HCT116 (cell line): ENCODE data around the gene CD300LB. TPM values are rescaled to one million over a fixed set of nuclear protein-coding genes. Genes with fewer than 3 reads are reported as not detected.

ENCODE experiments used
- ATAC-seq: fragments of 200-7000 bp; cut with Tn5 transposase; 2 replicates; pipeline ENCODE4 v1.9.1; 2020; ENCODE audit warnings: mild to moderate bottlenecking, moderate library complexity
- BruUV-seq: library from RNA; stranded (reverse); fragments of 400-500 nt; replicated peaks from 2 replicates; lab custom pipeline; 2021; lab: Mats Ljungman, UMichigan
- CTCF ChIA-PET: fragments of 300-600 bp; sonication (Branson Sonifier 250); formaldehyde crosslinking; loops from one replicate; lab custom pipeline; 2021; ENCODE audit warnings: antibody characterized with exemption; lab: Charles Lee
- POLR2A ChIA-PET: fragments of 300-600, 350-600 bp; sonication (Branson Sonifier 250); formaldehyde crosslinking; loops from one replicate; lab custom pipeline; 2021; ENCODE audit warnings: antibody characterized with exemption; lab: Charles Lee
- RAD21 ChIA-PET, 2 experiments: fragments of 300-600 bp; sonication (Branson Sonifier 250); formaldehyde crosslinking; loops; one replicate each; lab custom pipeline; 2023; ENCODE audit warnings: low total read pairs in 2 of 2; ENCODE audit not compliant: uncharacterized antibody in 2 of 2, unreplicated experiment in 2 of 2, low non-redundant PET in 1 of 2; lab: Charles Lee
- DNase-seq: peaks from one replicate; pipeline ENCODE4 v3.0.0-alpha.2; 2010; ENCODE audit warnings: low read depth, low spot score
- H2AFZ ChIP-seq: fragments of 200-600 bp; shearing (Covaris generic), sonication (generic); 2 replicates; pipeline ENCODE4 v1.6.1; 2017; ENCODE audit warnings: low read depth, mixed run types, mixed read lengths, antibody characterized with exemption, low read length; ENCODE audit not compliant: poor library complexity, severe bottlenecking
- H3K27ac ChIP-seq: 2 replicates; pipeline ENCODE4 v1.5.1; 2012; ENCODE audit warnings: low read depth, low read length
- H3K27me3 ChIP-seq: fragments of 200-600 bp; sonication (generic); 2 replicates; pipeline ENCODE4 v1.6.1; 2016; ENCODE audit warnings: mixed run types, low read length, mixed read lengths; ENCODE audit not compliant: insufficient read depth
- H3K36me3 ChIP-seq, 2 experiments: fragments of 200-500 bp in 1 of 2; fragments of 200-600 bp in 1 of 2; sonication (Bioruptor generic) in 1 of 2; sonication (generic) in 1 of 2; 2 replicates each; pipeline versions ENCODE4 v1.5.1 to v1.6.1; 2014 to 2016; ENCODE audit warnings: low read length in 2 of 2, inconsistent platforms in 1 of 2, mixed read lengths in 1 of 2, mixed run types in 1 of 2; ENCODE audit not compliant: insufficient read depth in 2 of 2, control insufficient read depth in 1 of 2
- H3K4me1 ChIP-seq, 2 experiments: fragments of 200-600 bp in 1 of 2; sonication (generic) in 1 of 2; 2 replicates each; pipeline versions ENCODE4 v1.5.1 to v1.6.1; 2012 to 2017; ENCODE audit warnings: low read length in 2 of 2, inconsistent platforms in 1 of 2, mild to moderate bottlenecking in 1 of 2, mixed read lengths in 1 of 2, mixed run types in 1 of 2, moderate library complexity in 1 of 2; ENCODE audit not compliant: insufficient read depth in 2 of 2, control insufficient read depth in 1 of 2
- H3K4me2 ChIP-seq: fragments of 200-600 bp; sonication (generic); 2 replicates; pipeline ENCODE4 v1.6.1; 2017; ENCODE audit warnings: mixed run types, low read length, mixed read lengths
- H3K4me3 ChIP-seq, 2 experiments: fragments of 200-600 bp in 1 of 2; sonication (generic) in 1 of 2; replicated peaks in 1 of 2; 2 replicates each; pipeline ENCODE4 v1.5.1; 2011 to 2016; ENCODE audit warnings: low read length in 2 of 2, control low read depth in 1 of 2, low read depth in 1 of 2, mild to moderate bottlenecking in 1 of 2, mixed read lengths in 1 of 2, mixed run types in 1 of 2
- H3K79me2 ChIP-seq: fragments of 200-600 bp; sonication (generic); 2 replicates; pipeline ENCODE4 v1.6.1; 2017; ENCODE audit warnings: mild to moderate bottlenecking, mixed run types, low read length, moderate library complexity, mixed read lengths; ENCODE audit not compliant: insufficient read depth
- H3K9ac ChIP-seq: fragments of 200-600 bp; sonication (generic); 2 replicates; pipeline ENCODE4 v1.6.1; 2016; ENCODE audit warnings: low read length, mixed read lengths
- H3K9me2 ChIP-seq: fragments of 200-600 bp; sonication (generic), shearing (Covaris generic); 2 replicates; pipeline ENCODE4 v1.6.1; 2017; ENCODE audit warnings: mixed run types, mild to moderate bottlenecking, moderate library complexity; ENCODE audit not compliant: insufficient read depth
- H3K9me3 ChIP-seq, 2 experiments: fragments of 200-500 bp in 1 of 2; fragments of 200-600 bp in 1 of 2; sonication (Bioruptor generic) in 1 of 2; sonication (generic) in 1 of 2; 2 replicates each; pipeline ENCODE4 v1.6.1; 2014 to 2017; ENCODE audit warnings: low read length in 2 of 2, mixed read lengths in 2 of 2, inconsistent platforms in 1 of 2, low read depth in 1 of 2, mild to moderate bottlenecking in 1 of 2, mixed run types in 1 of 2, moderate library complexity in 1 of 2; ENCODE audit not compliant: control insufficient read depth in 1 of 2, insufficient read depth in 1 of 2
- H4K20me1 ChIP-seq: fragments of 200-600 bp; sonication (generic), shearing (Covaris generic); 2 replicates; pipeline ENCODE4 v1.6.1; 2017; ENCODE audit warnings: mixed run types, mild to moderate bottlenecking, moderate library complexity; ENCODE audit not compliant: insufficient read depth
- CBX3 ChIP-seq: IDR thresholded peaks from 2 replicates; pipeline ENCODE4 v1.6.1; 2012; ENCODE audit warnings: low read depth
- ELF1 ChIP-seq: IDR thresholded peaks from 2 replicates; pipeline ENCODE4 v1.6.1; 2012; ENCODE audit warnings: low read depth, borderline replicate concordance
- JUND ChIP-seq: IDR thresholded peaks from 2 replicates; pipeline ENCODE4 v1.6.1; 2012
- RAD21 ChIP-seq: IDR thresholded peaks from 2 replicates; pipeline ENCODE4 v1.6.1; 2012; ENCODE audit warnings: low read depth, mild to moderate bottlenecking
- SRF ChIP-seq: IDR thresholded peaks from 2 replicates; pipeline ENCODE4 v1.6.1; 2012; ENCODE audit warnings: low read depth
- TCF7L2 ChIP-seq: IDR thresholded peaks from 2 replicates; pipeline ENCODE4 v1.7.0; 2011; ENCODE audit warnings: borderline replicate concordance, inconsistent platforms; ENCODE audit not compliant: insufficient read depth, insufficient read length; ENCODE audit errors: extremely low read depth
- ZFX ChIP-seq: fragments of 450-650 bp; IDR thresholded peaks from 2 replicates; pipeline ENCODE4 v1.6.1; 2017
- intact Hi-C: fragments of 100-400 bp; cut with micrococcal nuclease; formaldehyde crosslinking; loops from 2 replicates; pipeline ENCODE4 v1.10.0; 2022
- total RNA-seq: library from RNA; stranded (reverse); gene quantifications from one replicate; pipeline ENCODE4 v1.2.1, GENCODE V29; 2021; ENCODE audit not compliant: unreplicated experiment
- TF ChIP-seq, protein P1 (sequence below): IDR thresholded peaks from 2 replicates; pipeline ENCODE4 v1.6.1; 2012

The CD300LB gene
- total RNA-seq, 1 experiment from 2014 or later, result not detected

DNA sequence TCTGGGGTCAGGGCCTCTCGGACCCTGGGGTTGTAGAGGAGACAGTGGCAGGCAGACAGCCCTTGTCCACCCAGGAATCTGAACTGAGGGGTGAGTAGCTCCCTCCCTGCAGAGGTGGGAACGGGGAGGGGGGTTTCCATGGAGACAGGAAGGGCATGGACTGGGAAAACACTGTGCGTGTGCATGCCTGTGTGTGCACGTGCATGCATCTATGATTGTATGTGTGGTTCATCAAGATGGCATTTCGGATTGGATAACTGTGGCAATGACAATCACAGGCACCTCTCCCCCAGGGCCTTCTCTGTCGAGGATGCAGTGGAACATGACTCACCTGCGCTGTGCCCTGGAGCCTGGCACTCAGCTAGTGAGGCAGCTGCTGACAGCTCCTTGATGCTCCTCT lies 20.8 kb upstream of the CD300LB start:
- no peak for TF ChIP-seq SRF
- TF ChIP-seq, protein P1, sequence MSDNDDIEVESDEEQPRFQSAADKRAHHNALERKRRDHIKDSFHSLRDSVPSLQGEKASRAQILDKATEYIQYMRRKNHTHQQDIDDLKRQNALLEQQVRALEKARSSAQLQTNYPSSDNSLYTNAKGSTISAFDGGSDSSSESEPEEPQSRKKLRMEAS, result no peak
- TF ChIP-seq CBX3, result no peak
- no peak for TF ChIP-seq RAD21
- TF ChIP-seq ELF1, result no peak
- no peak for TF ChIP-seq TCF7L2
- no peak overlapping the region for H3K27ac ChIP-seq
- no peak overlapping the region for H3K4me2 ChIP-seq
- CTCF ChIA-PET, result interaction anchor here (2.6 kb wide), 1 partner anchor 14 kb away, joined by 11 read pairs; no protein-coding TSS in a partner anchor
- intact Hi-C loops, result no loop called here
- H3K4me3 ChIP-seq, result no peak overlapping the region
- H3K27me3 ChIP-seq, result peaks cover 23% of the 10 kb centered on the region; the same call in 1 of the 2 replicates
- H3K9ac ChIP-seq, result no peak overlapping the region
- RAD21 ChIA-PET, result no interaction called here
- H3K4me1 ChIP-seq, result no peaks in the 10 kb centered on the region
- no peak for DNase-seq
- H4K20me1 ChIP-seq, result no peaks in the 10 kb centered on the region
- H3K36me3 ChIP-seq, result no peaks in the 10 kb centered on the region
- POLR2A ChIA-PET, result interaction anchor here (0.8 kb wide), 1 partner anchor 17 kb away, joined by 3 read pairs; no protein-coding TSS in a partner anchor
- no peaks in the 10 kb centered on the region for H3K9me2 ChIP-seq
- H2AFZ ChIP-seq, result no peak overlapping the region
- no TSS peak for BruUV-seq
- no peaks in the 10 kb centered on the region for H3K79me2 ChIP-seq
- H3K9me3 ChIP-seq, result no peaks in the 10 kb centered on the region
- peak; percentile 39; the same call in 1 of the 2 replicates for ATAC-seq

DNA sequence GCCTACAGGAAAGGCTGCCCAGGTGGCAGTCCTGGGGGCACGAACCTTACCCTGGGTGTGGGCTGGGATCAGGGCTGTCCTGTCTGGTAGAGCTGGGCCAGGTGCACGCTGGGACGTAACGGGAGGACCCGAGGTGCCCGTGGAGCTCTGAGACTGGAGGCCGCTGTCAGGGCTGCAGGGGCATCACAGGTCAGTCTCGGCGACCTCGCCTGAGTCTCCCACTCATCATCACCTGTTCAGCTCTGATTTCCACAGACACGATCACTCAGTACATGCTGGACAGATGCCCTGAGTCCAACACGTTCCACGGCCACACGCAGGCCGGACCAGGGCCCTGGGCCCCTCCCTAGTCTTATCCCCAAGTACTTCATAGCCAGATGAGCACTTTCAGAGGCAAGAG lies 19.3 kb upstream of the CD300LB start:
- ATAC-seq (no peak), DNase-seq (no peak)
- no peak overlapping the region for H3K9ac ChIP-seq
- no peak overlapping the region for H3K27ac ChIP-seq
- no TSS peak for BruUV-seq
- no peaks in the 10 kb centered on the region for H3K36me3 ChIP-seq
- ChIA-PET POLR2A (no interaction called here), CTCF (no interaction called here), RAD21 (no interaction called here)
- H3K9me3 ChIP-seq, result no peaks in the 10 kb centered on the region
- H3K9me2 ChIP-seq, result no peaks in the 10 kb centered on the region
- TF ChIP-seq, protein P1, result no peak
- TF ChIP-seq JUND (no peak), ZFX (no peak)
- H3K79me2 ChIP-seq, result no peaks in the 10 kb centered on the region
- intact Hi-C loops, result no loop called here
- H3K4me3 ChIP-seq, result no peak overlapping the region
- H2AFZ ChIP-seq, result no peak overlapping the region
- H3K4me2 ChIP-seq, result no peak overlapping the region
- peaks cover 0 to 5% of the 10 kb centered on the region in 2 experiments; a peak in 1 of 4 replicates for H3K4me1 ChIP-seq
- H3K27me3 ChIP-seq, result peaks cover 16% of the 10 kb centered on the region; the same call in 1 of the 2 replicates
- no peaks in the 10 kb centered on the region for H4K20me1 ChIP-seq
